Subcutaneous abdominal adipose tissue (tissue), 5 donors: Measurements from ENCODE around the gene SRC.
A peak's percentile ranks its signal among the peaks of the same experiment; 100 is the strongest.

Source experiments
- H3K27ac ChIP-seq: one replicate; pipeline ENCODE4 v1.7.0; 2013; ENCODE audit warnings: low read depth, mild to moderate bottlenecking, inconsistent platforms, low read length, moderate library complexity
- H3K27me3 ChIP-seq, 5 donors: one replicate each; pipeline ENCODE4 v1.7.0; 2013; ENCODE audit warnings: low read length in 5 of 5, inconsistent platforms in 1 of 5; ENCODE audit not compliant: control insufficient read depth in 5 of 5, insufficient read depth in 4 of 5
- H3K36me3 ChIP-seq, 5 donors: one replicate each; pipeline ENCODE4 v1.7.0; 2013; ENCODE audit warnings: low read length in 5 of 5; ENCODE audit not compliant: control insufficient read depth in 5 of 5, insufficient read depth in 5 of 5
- H3K4me1 ChIP-seq, 5 donors: one replicate each; pipeline ENCODE4 v1.7.0; 2013; ENCODE audit warnings: low read length in 5 of 5, mild to moderate bottlenecking in 3 of 5, moderate library complexity in 1 of 5; ENCODE audit not compliant: control insufficient read depth in 5 of 5, insufficient read depth in 5 of 5
- H3K4me3 ChIP-seq, 5 donors: one replicate each; pipeline ENCODE4 v1.7.0; 2013; ENCODE audit warnings: low read length in 5 of 5, low read depth in 1 of 5
- H3K9ac ChIP-seq, 5 donors: one replicate each; pipeline ENCODE4 v1.7.0; 2013; ENCODE audit warnings: low read length in 5 of 5, mild to moderate bottlenecking in 4 of 5, moderate library complexity in 3 of 5
- H3K9me3 ChIP-seq, 5 donors: one replicate each; pipeline ENCODE4 v1.7.0; 2013; ENCODE audit warnings: low read length in 5 of 5; ENCODE audit not compliant: control insufficient read depth in 5 of 5
- donor health status: healthy.
- donor health status: healthy.
- donor health status: healthy.
- donor health status: healthy.
- donor health status: healthy.

Gene SRC

DNA sequence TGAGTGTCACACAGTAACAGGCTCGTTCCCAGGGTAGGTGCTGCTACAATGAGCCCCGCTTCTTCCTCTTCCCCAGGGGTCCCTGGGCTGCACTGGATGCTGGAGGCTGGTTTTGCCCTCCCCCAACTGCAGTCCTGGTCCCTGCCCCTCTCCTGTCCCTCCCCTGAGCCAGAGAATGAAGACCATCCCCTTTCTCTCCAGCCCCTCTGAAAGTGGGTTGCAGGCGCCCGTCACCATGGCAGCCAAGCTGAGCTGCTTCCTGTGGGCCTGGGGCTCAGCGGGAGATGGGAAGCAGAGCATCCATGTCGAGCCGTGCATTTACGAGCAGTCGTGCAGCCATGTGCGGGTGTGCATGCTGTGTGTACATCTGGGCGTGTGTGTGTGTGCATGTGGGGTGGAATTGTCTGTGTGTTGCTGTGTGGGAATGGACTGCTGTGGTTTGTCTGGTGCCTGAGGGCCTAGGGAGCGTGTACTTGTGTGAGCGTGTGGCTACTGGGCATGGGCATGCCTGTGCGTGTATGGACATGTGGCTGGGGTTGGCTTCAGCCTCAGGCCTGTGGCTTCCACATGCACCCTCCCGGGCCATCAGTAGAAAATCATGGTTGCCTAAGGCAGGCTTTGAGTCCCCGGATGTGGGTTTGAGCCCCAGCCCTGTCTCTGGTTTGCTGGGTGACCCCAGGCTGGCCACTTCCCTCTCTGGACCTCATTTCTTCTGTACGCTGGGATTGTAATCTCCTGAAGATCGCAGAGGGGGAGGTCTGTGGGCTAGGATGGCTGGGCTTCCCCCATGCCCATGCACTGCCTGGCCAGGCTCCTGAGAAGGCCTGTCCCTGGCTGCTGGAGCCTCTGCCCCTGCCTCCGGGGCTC is 48.8 kb downstream of the SRC start:
- peaks cover 0 to 32% (median 13%) of the 10 kb centered on the region in 5 donors for H3K36me3 ChIP-seq

GRCh38 chr20:37395410-37395797 is 49.5 kb downstream of the SRC start:
- H3K4me1 ChIP-seq = peaks cover 7 to 66% (median 45%) of the 10 kb centered on the region in 5 donors
- peak overlapping the region in 1 of 5 donors; percentile 49 for H3K9ac ChIP-seq
- H3K27me3 ChIP-seq = peaks cover 0 to 3% (median 0%) of the 10 kb centered on the region in 5 donors
- H3K4me3 ChIP-seq = no peak overlapping the region
- no peaks in the 10 kb centered on the region for H3K9me3 ChIP-seq
- H3K36me3 ChIP-seq = peaks cover 0 to 37% (median 17%) of the 10 kb centered on the region in 5 donors
- no peak overlapping the region for H3K27ac ChIP-seq

More for the DNA sequence above, 48.8 kb downstream of the SRC start:
- Histone ChIP-seq H3K9me3 (no peaks in the 10 kb centered on the region), H3K4me3 (no peak overlapping the region), H3K9ac (peak overlapping the region in 1 of 5 donors; percentile 49), H3K27ac (no peak overlapping the region), H3K27me3 (peaks cover 0 to 3% (median 0%) of the 10 kb centered on the region in 5 donors), H3K4me1 (peaks cover 7 to 66% (median 45%) of the 10 kb centered on the region in 5 donors)

DNA sequence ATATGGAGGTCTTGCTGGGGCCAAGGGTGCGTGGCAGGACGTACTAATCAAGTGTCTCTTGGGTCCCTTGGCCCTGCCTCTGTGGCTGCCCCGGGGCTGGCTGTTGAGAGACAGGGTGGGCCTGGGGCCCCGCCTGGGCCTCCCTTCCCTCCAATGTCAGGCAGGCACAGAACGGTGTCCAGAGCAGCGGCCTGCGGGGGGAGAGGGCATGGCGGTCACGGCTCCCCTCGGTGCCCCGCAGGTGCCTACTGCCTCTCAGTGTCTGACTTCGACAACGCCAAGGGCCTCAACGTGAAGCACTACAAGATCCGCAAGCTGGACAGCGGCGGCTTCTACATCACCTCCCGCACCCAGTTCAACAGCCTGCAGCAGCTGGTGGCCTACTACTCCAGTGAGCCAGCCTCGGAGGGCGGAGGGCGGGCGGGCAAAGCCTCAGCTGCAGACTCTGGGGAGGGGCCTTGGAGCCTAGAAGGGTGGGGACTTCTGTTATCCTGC is 50.0 kb downstream of the SRC start:
- H3K36me3 ChIP-seq = peaks cover 0 to 37% (median 17%) of the 10 kb centered on the region in 5 donors
- H3K4me3 ChIP-seq = no peak overlapping the region
- peaks cover 7 to 61% (median 40%) of the 10 kb centered on the region in 5 donors for H3K4me1 ChIP-seq
- no peak overlapping the region for H3K27ac ChIP-seq
- no peaks in the 10 kb centered on the region for H3K9me3 ChIP-seq
- no peak overlapping the region for H3K9ac ChIP-seq
- peaks cover 0 to 3% (median 0%) of the 10 kb centered on the region in 5 donors for H3K27me3 ChIP-seq

DNA sequence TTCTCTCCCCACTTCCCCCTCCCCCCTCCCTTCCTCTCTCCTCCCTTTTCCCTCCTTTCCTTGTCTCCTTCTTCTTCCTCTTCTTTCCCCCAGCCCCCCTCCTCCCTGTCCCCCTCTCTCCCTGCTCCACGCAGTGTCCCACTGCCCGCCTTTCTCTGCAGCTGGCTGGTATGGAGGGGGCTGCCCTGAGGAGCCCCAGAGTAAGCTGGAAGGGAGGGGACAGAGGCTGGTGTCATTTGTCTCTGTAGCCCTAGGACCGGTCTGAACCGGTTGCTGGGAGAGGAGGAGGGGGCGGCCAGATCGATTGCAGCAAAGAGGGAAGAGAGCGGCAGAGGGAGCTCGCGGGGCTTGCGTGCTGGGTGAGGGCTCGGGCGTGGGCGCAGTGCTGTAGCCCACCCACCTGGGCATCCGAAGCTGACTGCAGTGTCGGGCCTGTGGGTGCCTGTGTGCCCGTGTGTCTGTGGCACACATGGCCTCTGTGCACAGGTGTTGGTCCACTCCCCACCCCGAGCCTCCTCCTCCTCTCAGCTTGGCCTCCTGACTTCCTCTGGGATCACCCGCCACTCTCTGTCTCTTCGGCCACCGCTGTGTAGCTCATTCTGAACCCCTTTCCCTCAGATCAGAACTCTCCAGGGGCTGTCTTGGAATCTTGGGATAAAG is 50.6 kb downstream of the SRC start:
- peaks cover 0 to 3% (median 0%) of the 10 kb centered on the region in 5 donors for H3K27me3 ChIP-seq
- no peak overlapping the region for H3K4me3 ChIP-seq
- H3K36me3 ChIP-seq = peaks cover 0 to 43% (median 22%) of the 10 kb centered on the region in 5 donors
- H3K9me3 ChIP-seq = no peaks in the 10 kb centered on the region
- H3K4me1 ChIP-seq = peaks cover 7 to 56% (median 37%) of the 10 kb centered on the region in 5 donors
- H3K27ac ChIP-seq = no peak overlapping the region
- no peak overlapping the region for H3K9ac ChIP-seq

DNA sequence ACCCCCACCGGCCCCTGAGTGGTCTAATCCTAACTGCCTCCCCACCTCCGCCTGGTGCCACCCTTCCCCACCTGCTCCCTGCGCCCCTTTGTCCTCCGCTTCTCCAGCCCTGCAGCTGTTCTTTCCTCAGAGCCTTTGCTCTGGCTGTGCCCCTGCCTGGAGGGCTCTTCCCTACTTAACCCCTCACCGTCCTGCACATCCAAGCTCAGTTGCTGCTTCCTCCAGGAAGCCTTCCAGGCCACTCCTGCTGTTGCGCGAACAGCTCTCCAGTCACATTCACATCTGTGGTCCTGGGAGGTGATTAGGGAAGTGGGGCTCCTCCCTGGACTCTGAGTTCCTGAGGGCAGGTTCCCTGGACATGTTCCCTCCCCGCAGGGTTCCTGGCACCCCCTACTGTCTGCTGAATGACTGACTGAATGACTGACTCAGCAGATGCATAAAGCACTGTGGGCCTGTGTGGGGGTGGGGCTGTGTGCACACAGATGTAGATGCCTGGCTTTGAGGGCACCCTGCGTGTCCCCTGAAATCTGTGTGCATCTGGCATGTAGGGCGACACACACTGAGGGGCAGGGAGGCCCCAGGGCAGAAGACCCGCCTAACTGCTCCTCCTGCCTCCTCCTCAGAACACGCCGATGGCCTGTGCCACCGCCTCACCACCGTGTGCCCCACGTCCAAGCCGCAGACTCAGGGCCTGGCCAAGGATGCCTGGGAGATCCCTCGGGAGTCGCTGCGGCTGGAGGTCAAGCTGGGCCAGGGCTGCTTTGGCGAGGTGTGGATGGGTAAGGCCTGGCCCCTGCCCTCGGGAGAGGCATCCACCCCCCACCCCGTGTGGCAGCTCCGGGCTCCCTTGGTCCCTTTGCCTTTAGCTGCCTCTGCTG is 51.4 kb downstream of the SRC start:
- Histone ChIP-seq H3K27ac (no peak overlapping the region), H3K9me3 (no peaks in the 10 kb centered on the region), H3K4me3 (peak overlapping the region in 1 of 5 donors; percentile 12), H3K9ac (no peak overlapping the region), H3K4me1 (peaks cover 7 to 56% (median 37%) of the 10 kb centered on the region in 5 donors), H3K27me3 (peaks cover 0 to 3% (median 0%) of the 10 kb centered on the region in 5 donors), H3K36me3 (peaks cover 0 to 51% (median 29%) of the 10 kb centered on the region in 5 donors)

GRCh38 chr20:37397954-37398749 is 52.2 kb downstream of the SRC start:
- H3K4me1 ChIP-seq = peaks cover 7 to 55% (median 37%) of the 10 kb centered on the region in 5 donors
- no peak overlapping the region for H3K9ac ChIP-seq
- H3K9me3 ChIP-seq = no peaks in the 10 kb centered on the region
- peaks cover 0 to 3% (median 0%) of the 10 kb centered on the region in 5 donors for H3K27me3 ChIP-seq
- H3K4me3 ChIP-seq = no peak overlapping the region
- no peak overlapping the region for H3K27ac ChIP-seq
- peaks cover 0 to 59% (median 37%) of the 10 kb centered on the region in 5 donors for H3K36me3 ChIP-seq

DNA sequence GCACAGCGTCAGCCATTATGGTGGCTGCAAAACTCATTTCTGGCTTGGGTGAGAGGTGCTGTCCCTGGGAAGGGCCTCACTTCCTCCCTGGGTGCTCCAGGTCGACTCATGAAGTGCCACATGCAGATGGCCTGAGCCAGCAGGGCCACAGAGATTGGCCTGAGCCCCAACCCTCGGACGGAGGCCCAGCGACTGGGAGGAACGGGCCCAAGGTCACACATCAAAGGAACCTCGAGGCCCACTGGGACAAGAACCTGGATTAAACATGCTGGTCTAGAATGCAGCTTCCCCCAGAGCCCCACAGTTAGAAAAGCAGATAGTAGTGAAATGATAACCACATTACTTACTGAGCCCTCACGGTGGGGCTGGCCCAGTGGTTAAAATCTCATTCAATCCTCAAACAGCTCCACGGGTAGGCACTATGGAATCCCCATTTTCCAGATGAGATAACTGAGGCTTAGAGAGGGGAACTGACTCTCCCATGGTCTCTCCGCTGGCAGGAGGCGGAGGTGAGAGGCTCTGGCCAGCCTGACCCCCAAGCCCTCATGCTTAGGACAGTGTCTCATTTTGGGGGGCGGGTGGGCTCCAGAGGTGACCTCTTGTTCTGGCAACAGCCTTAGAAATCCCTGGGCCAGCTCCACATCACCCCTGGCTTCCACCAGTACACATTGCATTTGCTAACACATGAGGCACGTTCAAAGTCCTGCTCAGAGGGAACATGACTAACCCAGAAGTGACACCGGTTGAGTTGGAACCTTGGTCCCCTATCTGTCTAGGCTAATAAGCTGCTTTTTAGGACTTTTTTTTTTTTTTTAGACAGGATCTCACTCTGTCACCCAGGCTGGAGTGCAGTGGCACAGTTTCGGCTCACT is 53.0 kb downstream of the SRC start:
- no peaks in the 10 kb centered on the region for H3K9me3 ChIP-seq
- peaks cover 7 to 49% (median 36%) of the 10 kb centered on the region in 5 donors for H3K4me1 ChIP-seq
- no peak overlapping the region for H3K27ac ChIP-seq
- H3K27me3 ChIP-seq = peaks cover 0 to 3% (median 0%) of the 10 kb centered on the region in 5 donors
- H3K4me3 ChIP-seq = no peak overlapping the region
- peaks cover 0 to 60% (median 39%) of the 10 kb centered on the region in 5 donors for H3K36me3 ChIP-seq
- H3K9ac ChIP-seq = no peak overlapping the region

GRCh38 chr20:37401282-37401929 is 55.5 kb downstream of the SRC start:
- no peak overlapping the region for H3K9ac ChIP-seq
- H3K27me3 ChIP-seq = peaks cover 0 to 5% (median 0%) of the 10 kb centered on the region in 5 donors
- no peaks in the 10 kb centered on the region for H3K9me3 ChIP-seq
- peaks cover 0 to 63% (median 37%) of the 10 kb centered on the region in 5 donors for H3K36me3 ChIP-seq
- H3K4me3 ChIP-seq = no peak overlapping the region
- peaks cover 0 to 46% (median 33%) of the 10 kb centered on the region in 5 donors for H3K4me1 ChIP-seq
- no peak overlapping the region for H3K27ac ChIP-seq
